ENCODE data around the gene ARPC2. TPM values are rescaled to one million over a fixed set of nuclear protein-coding genes. Genes with fewer than 3 reads are reported as not detected.
A peak's percentile ranks its signal among the peaks of the same experiment; 100 is the strongest.

Gene ARPC2
- total and polyA plus RNA-seq, 2 of the 13 experiments (the other 11 are each of a cell fraction or from before 2014, with no cell fraction given), result 168 to 303 TPM

DNA sequence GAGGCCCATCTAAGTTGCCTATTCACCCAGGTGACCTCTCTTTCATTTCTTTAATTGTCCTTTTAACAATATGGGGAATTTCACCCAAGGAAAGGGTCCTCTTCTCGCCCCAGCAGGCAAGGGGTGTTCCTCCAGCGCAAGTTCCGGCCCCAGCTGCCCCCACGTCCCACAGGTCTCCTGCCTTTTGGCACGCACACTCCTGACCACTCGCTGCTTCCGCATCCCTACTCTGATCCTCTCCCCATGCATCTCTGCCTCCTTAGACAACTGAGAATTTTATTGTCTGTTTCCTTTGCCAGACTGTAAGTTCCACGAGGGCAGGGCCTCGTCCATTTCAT lies 684 bp upstream of the ARPC2 start (continued):
- TF ChIP-seq ZNF703 (CRISPR knock-in tag; IDR thresholded peaks at IDR 0.05; ENCODE audit: borderline replicate concordance) (0 out of 2 replicates have a peak, but pooled peaks have one; percentile 7), ZNF572 (CRISPR knock-in tag; IDR thresholded peaks at IDR 0.05) (0 out of 2 replicates have a peak, but pooled peaks have one; percentile 16), PAF1 (CRISPR knock-in tag; IDR thresholded peaks at IDR 0.05) (no peak), ZSCAN21 (CRISPR knock-in tag; IDR thresholded peaks at IDR 0.05; ENCODE audit: borderline replicate concordance) (no peak), AHR (CRISPR knock-in tag; IDR thresholded peaks at IDR 0.05) (0 out of 2 replicates have a peak, but pooled peaks have one; percentile 15), ZNF549 (CRISPR knock-in tag; IDR thresholded peaks at IDR 0.05) (no peak), ZNF605 (CRISPR knock-in tag; IDR thresholded peaks at IDR 0.05) (peak; percentile 57; the same call in 1 of the 2 replicates), ZNF709 (CRISPR knock-in tag; IDR thresholded peaks at IDR 0.05) (peak; percentile 29; the same call in 1 of the 2 replicates), ZZZ3 (CRISPR knock-in tag; IDR thresholded peaks at IDR 0.05; ENCODE audit: borderline replicate concordance) (no peak), ZNF232 (CRISPR knock-in tag; IDR thresholded peaks at IDR 0.05; ENCODE audit: borderline replicate concordance) (no peak), ZMAT3 (CRISPR knock-in tag; conservative IDR thresholded peaks at IDR 0.05) (0 out of 2 replicates have a peak, but pooled peaks have one; percentile 49)
- TF ChIP-seq, protein P1, sequence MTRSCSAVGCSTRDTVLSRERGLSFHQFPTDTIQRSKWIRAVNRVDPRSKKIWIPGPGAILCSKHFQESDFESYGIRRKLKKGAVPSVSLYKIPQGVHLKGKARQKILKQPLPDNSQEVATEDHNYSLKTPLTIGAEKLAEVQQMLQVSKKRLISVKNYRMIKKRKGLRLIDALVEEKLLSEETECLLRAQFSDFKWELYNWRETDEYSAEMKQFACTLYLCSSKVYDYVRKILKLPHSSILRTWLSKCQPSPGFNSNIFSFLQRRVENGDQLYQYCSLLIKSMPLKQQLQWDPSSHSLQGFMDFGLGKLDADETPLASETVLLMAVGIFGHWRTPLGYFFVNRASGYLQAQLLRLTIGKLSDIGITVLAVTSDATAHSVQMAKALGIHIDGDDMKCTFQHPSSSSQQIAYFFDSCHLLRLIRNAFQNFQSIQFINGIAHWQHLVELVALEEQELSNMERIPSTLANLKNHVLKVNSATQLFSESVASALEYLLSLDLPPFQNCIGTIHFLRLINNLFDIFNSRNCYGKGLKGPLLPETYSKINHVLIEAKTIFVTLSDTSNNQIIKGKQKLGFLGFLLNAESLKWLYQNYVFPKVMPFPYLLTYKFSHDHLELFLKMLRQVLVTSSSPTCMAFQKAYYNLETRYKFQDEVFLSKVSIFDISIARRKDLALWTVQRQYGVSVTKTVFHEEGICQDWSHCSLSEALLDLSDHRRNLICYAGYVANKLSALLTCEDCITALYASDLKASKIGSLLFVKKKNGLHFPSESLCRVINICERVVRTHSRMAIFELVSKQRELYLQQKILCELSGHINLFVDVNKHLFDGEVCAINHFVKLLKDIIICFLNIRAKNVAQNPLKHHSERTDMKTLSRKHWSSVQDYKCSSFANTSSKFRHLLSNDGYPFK (CRISPR knock-in tag; IDR thresholded peaks at IDR 0.05; ENCODE audit: borderline replicate concordance), result no peak; the same call in 1 of the 2 replicates
- TF ChIP-seq, protein P2, sequence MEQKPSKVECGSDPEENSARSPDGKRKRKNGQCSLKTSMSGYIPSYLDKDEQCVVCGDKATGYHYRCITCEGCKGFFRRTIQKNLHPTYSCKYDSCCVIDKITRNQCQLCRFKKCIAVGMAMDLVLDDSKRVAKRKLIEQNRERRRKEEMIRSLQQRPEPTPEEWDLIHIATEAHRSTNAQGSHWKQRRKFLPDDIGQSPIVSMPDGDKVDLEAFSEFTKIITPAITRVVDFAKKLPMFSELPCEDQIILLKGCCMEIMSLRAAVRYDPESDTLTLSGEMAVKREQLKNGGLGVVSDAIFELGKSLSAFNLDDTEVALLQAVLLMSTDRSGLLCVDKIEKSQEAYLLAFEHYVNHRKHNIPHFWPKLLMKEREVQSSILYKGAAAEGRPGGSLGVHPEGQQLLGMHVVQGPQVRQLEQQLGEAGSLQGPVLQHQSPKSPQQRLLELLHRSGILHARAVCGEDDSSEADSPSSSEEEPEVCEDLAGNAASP (CRISPR knock-in tag; IDR thresholded peaks at IDR 0.05; ENCODE audit: borderline replicate concordance), result peak; percentile 7; the same call in 1 of the 2 replicates
- TF ChIP-seq, protein P3, sequence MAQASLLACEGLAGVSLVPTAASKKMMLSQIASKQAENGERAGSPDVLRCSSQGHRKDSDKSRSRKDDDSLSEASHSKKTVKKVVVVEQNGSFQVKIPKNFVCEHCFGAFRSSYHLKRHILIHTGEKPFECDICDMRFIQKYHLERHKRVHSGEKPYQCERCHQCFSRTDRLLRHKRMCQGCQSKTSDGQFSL (CRISPR knock-in tag; IDR thresholded peaks at IDR 0.05), result no peak
- TF ChIP-seq, protein P4, sequence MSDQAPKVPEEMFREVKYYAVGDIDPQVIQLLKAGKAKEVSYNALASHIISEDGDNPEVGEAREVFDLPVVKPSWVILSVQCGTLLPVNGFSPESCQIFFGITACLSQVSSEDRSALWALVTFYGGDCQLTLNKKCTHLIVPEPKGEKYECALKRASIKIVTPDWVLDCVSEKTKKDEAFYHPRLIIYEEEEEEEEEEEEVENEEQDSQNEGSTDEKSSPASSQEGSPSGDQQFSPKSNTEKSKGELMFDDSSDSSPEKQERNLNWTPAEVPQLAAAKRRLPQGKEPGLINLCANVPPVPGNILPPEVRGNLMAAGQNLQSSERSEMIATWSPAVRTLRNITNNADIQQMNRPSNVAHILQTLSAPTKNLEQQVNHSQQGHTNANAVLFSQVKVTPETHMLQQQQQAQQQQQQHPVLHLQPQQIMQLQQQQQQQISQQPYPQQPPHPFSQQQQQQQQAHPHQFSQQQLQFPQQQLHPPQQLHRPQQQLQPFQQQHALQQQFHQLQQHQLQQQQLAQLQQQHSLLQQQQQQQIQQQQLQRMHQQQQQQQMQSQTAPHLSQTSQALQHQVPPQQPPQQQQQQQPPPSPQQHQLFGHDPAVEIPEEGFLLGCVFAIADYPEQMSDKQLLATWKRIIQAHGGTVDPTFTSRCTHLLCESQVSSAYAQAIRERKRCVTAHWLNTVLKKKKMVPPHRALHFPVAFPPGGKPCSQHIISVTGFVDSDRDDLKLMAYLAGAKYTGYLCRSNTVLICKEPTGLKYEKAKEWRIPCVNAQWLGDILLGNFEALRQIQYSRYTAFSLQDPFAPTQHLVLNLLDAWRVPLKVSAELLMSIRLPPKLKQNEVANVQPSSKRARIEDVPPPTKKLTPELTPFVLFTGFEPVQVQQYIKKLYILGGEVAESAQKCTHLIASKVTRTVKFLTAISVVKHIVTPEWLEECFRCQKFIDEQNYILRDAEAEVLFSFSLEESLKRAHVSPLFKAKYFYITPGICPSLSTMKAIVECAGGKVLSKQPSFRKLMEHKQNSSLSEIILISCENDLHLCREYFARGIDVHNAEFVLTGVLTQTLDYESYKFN (CRISPR knock-in tag; conservative IDR thresholded peaks at IDR 0.05), result no peak
- TF ChIP-seq, protein P5, sequence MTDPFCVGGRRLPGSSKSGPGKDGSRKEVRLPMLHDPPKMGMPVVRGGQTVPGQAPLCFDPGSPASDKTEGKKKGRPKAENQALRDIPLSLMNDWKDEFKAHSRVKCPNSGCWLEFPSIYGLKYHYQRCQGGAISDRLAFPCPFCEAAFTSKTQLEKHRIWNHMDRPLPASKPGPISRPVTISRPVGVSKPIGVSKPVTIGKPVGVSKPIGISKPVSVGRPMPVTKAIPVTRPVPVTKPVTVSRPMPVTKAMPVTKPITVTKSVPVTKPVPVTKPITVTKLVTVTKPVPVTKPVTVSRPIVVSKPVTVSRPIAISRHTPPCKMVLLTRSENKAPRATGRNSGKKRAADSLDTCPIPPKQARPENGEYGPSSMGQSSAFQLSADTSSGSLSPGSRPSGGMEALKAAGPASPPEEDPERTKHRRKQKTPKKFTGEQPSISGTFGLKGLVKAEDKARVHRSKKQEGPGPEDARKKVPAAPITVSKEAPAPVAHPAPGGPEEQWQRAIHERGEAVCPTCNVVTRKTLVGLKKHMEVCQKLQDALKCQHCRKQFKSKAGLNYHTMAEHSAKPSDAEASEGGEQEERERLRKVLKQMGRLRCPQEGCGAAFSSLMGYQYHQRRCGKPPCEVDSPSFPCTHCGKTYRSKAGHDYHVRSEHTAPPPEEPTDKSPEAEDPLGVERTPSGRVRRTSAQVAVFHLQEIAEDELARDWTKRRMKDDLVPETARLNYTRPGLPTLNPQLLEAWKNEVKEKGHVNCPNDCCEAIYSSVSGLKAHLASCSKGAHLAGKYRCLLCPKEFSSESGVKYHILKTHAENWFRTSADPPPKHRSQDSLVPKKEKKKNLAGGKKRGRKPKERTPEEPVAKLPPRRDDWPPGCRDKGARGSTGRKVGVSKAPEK (CRISPR knock-in tag; IDR thresholded peaks at IDR 0.05; ENCODE audit: borderline replicate concordance), result no peak
